Measurements from ENCODE around the gene BLOC1S3. TPM values are rescaled to one million over a fixed set of nuclear protein-coding genes. Genes with fewer than 3 reads are reported as not detected.

Gene BLOC1S3
- total RNA-seq, 4 donors from 2014 or later = 9.1 to 15.4 (median 11.9) TPM

GRCh38 chr19:45138303-45138751 lies 40.3 kb upstream of the BLOC1S3 start:
- intact Hi-C loops (cut with DNase I) = no loop called here
- Histone ChIP-seq H3K4me1 (peaks cover 32 to 61% of the 10 kb centered on the region in 2 donors), H3K27ac (peak overlapping the region in 2 of 3 donors; percentile 42 to 69), H3K9me3 (no peaks in the 10 kb centered on the region), H3K27me3 (no peaks in the 10 kb centered on the region), H3K36me3 (peaks cover 0 to 7% of the 10 kb centered on the region in 2 donors), H3K4me3 (replicated peaks in 1 of 3) (no peak overlapping the region)
- no peak for TF ChIP-seq POLR2A (IDR thresholded peaks at IDR 0.05)
- TF ChIP-seq CTCF (IDR thresholded peaks at IDR 0.05) = no peak
- DNase-seq = peak; percentile 76 to 89
- 29 to 58% methylated on average over 7 to 10 of the region's 11 CpGs for WGBS, 2 donors

GRCh38 chr19:45139286-45140143 lies 39.1 kb upstream of the BLOC1S3 start:
- peaks cover 25 to 59% of the 10 kb centered on the region in 2 donors for H3K4me1 ChIP-seq
- TF ChIP-seq POLR2A (IDR thresholded peaks at IDR 0.05) (no peak), CTCF (IDR thresholded peaks at IDR 0.05) (no peak)

DNA sequence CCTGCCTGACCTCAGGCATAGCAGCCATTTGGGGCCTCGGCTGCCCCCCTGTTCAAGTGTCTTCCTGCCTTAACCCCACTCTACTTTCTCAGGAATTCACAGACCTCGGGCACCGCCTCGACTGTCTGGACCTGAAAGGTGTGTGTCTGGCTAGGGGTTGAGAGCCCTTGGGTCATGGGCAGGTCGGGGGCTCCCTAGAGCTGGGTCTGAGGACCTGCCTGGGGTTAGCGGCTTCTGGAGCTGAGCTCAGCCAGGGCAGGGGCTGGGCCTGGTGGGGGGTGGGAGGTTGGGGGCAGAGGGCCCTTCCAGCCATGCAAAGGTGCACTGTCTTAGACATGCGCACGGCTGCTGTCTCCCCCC lies 38.5 kb upstream of the BLOC1S3 start:
- intact Hi-C loops (cut with DNase I) = no loop called here
- Histone ChIP-seq H3K36me3 (peaks cover 0 to 12% of the 10 kb centered on the region in 2 donors), H3K9me3 (no peaks in the 10 kb centered on the region), H3K4me1 (peaks cover 20 to 61% of the 10 kb centered on the region in 2 donors), H3K4me3 (replicated peaks in 1 of 3) (no peak overlapping the region), H3K27me3 (no peaks in the 10 kb centered on the region), H3K27ac (no peak overlapping the region)
- TF ChIP-seq POLR2A (IDR thresholded peaks at IDR 0.05) = no peak
- no peak for TF ChIP-seq CTCF (IDR thresholded peaks at IDR 0.05)
- WGBS, 2 donors = 59% methylated on average over 3 to 8 of the region's 8 CpGs
- DNase-seq = no peak

More at GRCh38 chr19:45139286-45140143, 39.1 kb upstream of the BLOC1S3 start:
- 84% methylated on average over 16 to 19 of the region's 24 CpGs for WGBS, 2 donors
- Histone ChIP-seq H3K4me3 (replicated peaks in 1 of 3) (no peak overlapping the region), H3K27ac (peak overlapping the region in 1 of 3 donors; percentile 2), H3K9me3 (no peaks in the 10 kb centered on the region), H3K27me3 (no peaks in the 10 kb centered on the region), H3K36me3 (peaks cover 0 to 7% of the 10 kb centered on the region in 2 donors)
- no peak for DNase-seq
- intact Hi-C loops (cut with DNase I) = no loop called here

GRCh38 chr19:45140533-45140932 lies 38.1 kb upstream of the BLOC1S3 start:
- intact Hi-C loops (cut with DNase I) = no loop called here
- H3K9me3 ChIP-seq = no peaks in the 10 kb centered on the region
- DNase-seq = no peak
- no peak for TF ChIP-seq CTCF (IDR thresholded peaks at IDR 0.05)
- TF ChIP-seq POLR2A (IDR thresholded peaks at IDR 0.05) = no peak
- peaks cover 20 to 61% of the 10 kb centered on the region in 2 donors for H3K4me1 ChIP-seq
- no peak overlapping the region for H3K27ac ChIP-seq
- H3K4me3 ChIP-seq (replicated peaks in 1 of 3) = no peak overlapping the region
- H3K27me3 ChIP-seq = no peaks in the 10 kb centered on the region
- H3K36me3 ChIP-seq = peaks cover 0 to 16% of the 10 kb centered on the region in 2 donors
- WGBS, 2 donors = 77 to 82% methylated on average over 9 to 11 of the region's 11 CpGs

Measured in thyroid gland (tissue), 4 donors.